ENCODE data around the gene KCNIP4. TPM values are rescaled to one million over a fixed set of nuclear protein-coding genes. Genes with fewer than 3 reads are reported as not detected.

Gene KCNIP4
- total and polyA plus RNA-seq, 2 of the 8 experiments (the other 6 are each of a cell fraction or from before 2014, with no cell fraction given) = 0.06 TPM; not detected in 1

DNA sequence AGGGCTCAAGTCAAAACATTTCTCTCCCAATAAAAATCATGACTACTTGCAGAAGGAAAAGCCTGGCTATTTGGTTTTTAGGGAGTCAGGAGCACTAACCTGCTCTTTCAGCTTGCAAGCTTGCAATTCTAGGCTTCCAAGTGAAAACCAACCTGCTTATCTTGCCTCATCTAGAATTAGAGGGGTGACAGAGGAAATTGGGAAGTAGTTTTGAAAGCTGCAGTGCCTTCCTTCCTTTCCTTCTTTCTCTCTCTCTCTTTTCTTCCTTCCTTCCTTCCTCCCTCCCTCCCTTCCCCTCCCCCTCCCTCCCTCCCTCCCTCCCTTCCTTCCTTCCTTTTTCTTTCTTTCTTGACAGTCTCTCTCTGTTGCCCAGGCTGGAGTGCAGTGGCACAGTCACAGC is 417.5 kb downstream of the KCNIP4 start (continued):
- TF ChIP-seq, protein P1, sequence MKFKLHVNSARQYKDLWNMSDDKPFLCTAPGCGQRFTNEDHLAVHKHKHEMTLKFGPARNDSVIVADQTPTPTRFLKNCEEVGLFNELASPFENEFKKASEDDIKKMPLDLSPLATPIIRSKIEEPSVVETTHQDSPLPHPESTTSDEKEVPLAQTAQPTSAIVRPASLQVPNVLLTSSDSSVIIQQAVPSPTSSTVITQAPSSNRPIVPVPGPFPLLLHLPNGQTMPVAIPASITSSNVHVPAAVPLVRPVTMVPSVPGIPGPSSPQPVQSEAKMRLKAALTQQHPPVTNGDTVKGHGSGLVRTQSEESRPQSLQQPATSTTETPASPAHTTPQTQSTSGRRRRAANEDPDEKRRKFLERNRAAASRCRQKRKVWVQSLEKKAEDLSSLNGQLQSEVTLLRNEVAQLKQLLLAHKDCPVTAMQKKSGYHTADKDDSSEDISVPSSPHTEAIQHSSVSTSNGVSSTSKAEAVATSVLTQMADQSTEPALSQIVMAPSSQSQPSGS (IDR thresholded peaks at IDR 0.05; ENCODE audit: low read length) = no peak
- TF ChIP-seq CREB1 (IDR thresholded peaks at IDR 0.05) (no peak), SP4 (IDR thresholded peaks at IDR 0.05; ENCODE audit: low read length) (no peak), POU5F1 (IDR thresholded peaks at IDR 0.05; ENCODE audit: low read depth, low read length) (no peak)

Data from H1 (cell line).